KMS-11 (cell line): ENCODE results near the gene METTL15.
"Not testable (repeated sequence)": the region's sequence is repeated elsewhere in the genome, so short reads cannot be mapped to it uniquely, and the experiment has no call there.

Source experiments
- H2AFZ ChIP-seq: fragments of 200-600 bp; sonication (generic); 2 replicates; pipeline ENCODE4 v1.6.1; 2016; ENCODE audit warnings: antibody characterized with exemption, mixed run types, low read depth
- H3K27ac ChIP-seq: fragments of 200-600 bp; sonication (generic); 2 replicates; pipeline ENCODE4 v1.6.1; 2016; ENCODE audit warnings: mild to moderate bottlenecking, mixed run types
- H3K27me3 ChIP-seq: fragments of 200-600 bp; sonication (generic); 2 replicates; pipeline ENCODE4 v1.6.1; 2017; ENCODE audit warnings: mild to moderate bottlenecking, low read depth, mixed run types, moderate library complexity; ENCODE audit not compliant: insufficient read depth
- H3K36me3 ChIP-seq: fragments of 200-600 bp; sonication (generic); 2 replicates; pipeline ENCODE4 v1.6.1; 2017; ENCODE audit warnings: mild to moderate bottlenecking, mixed run types; ENCODE audit not compliant: insufficient read depth
- H3K4me1 ChIP-seq: fragments of 200-600 bp; sonication (generic); 2 replicates; pipeline ENCODE4 v1.6.1; 2016; ENCODE audit warnings: mild to moderate bottlenecking, low read depth, mixed run types; ENCODE audit not compliant: poor library complexity, severe bottlenecking
- H3K4me2 ChIP-seq: fragments of 200-600 bp; sonication (generic); 2 replicates; pipeline ENCODE4 v1.7.0; 2016; ENCODE audit warnings: mild to moderate bottlenecking, mixed run types
- H3K4me3 ChIP-seq: fragments of 200-600 bp; sonication (generic); IDR thresholded peaks from 2 replicates; pipeline ENCODE4 v1.6.1; 2017; ENCODE audit warnings: low read depth, low read length, mixed read lengths; ENCODE audit not compliant: insufficient read depth
- H3K79me2 ChIP-seq: fragments of 200-600 bp; sonication (generic); 2 replicates; pipeline ENCODE4 v1.6.1; 2016; ENCODE audit warnings: low read depth, mixed run types; ENCODE audit not compliant: insufficient read depth
- H3K9ac ChIP-seq: fragments of 200-600 bp; sonication (generic); 2 replicates; pipeline ENCODE4 v1.6.1; 2016; ENCODE audit warnings: mild to moderate bottlenecking, mixed run types
- H4K20me1 ChIP-seq: fragments of 200-600 bp; sonication (generic); 2 replicates; pipeline ENCODE4 v1.6.1; 2016; ENCODE audit warnings: mild to moderate bottlenecking, mixed run types; ENCODE audit not compliant: insufficient read depth
- TF ChIP-seq, protein P1 (sequence below): fragments of 200-600 bp; sonication (generic); conservative IDR thresholded peaks from 2 replicates; pipeline ENCODE4 v1.6.1; 2017; ENCODE audit warnings: low read depth, mild to moderate bottlenecking, antibody characterized with exemption, low read length, moderate library complexity, mixed read lengths

The METTL15 gene

DNA sequence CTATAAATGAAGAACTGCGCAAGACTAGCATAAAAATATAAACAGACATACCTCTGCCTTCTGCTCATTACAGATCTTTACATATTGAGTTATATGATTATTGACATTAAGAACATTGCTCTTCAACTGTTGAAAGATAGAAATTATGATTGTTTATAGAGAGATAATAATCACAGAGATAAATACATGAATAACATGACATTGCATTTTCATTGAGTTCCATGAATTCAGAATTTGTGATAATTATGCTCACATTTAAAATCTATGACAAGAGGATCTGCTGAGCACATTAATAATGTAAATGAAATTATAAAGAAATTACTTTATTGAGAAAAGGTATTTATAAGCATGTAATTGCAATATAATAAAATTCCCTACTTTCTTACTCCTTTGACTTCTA lies 25.1 kb upstream of the METTL15 start:
- no peaks in the 10 kb centered on the region for H4K20me1 ChIP-seq
- H3K9ac ChIP-seq: no peak overlapping the region
- peaks cover 3% of the 10 kb centered on the region; the same call in 1 of the 2 replicates for H3K36me3 ChIP-seq
- H3K27ac ChIP-seq: no peak overlapping the region
- TF ChIP-seq, protein P1, sequence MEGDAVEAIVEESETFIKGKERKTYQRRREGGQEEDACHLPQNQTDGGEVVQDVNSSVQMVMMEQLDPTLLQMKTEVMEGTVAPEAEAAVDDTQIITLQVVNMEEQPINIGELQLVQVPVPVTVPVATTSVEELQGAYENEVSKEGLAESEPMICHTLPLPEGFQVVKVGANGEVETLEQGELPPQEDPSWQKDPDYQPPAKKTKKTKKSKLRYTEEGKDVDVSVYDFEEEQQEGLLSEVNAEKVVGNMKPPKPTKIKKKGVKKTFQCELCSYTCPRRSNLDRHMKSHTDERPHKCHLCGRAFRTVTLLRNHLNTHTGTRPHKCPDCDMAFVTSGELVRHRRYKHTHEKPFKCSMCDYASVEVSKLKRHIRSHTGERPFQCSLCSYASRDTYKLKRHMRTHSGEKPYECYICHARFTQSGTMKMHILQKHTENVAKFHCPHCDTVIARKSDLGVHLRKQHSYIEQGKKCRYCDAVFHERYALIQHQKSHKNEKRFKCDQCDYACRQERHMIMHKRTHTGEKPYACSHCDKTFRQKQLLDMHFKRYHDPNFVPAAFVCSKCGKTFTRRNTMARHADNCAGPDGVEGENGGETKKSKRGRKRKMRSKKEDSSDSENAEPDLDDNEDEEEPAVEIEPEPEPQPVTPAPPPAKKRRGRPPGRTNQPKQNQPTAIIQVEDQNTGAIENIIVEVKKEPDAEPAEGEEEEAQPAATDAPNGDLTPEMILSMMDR: no peak
- no peaks in the 10 kb centered on the region for H3K27me3 ChIP-seq
- H2AFZ ChIP-seq: no peak overlapping the region
- no peak overlapping the region for H3K4me3 ChIP-seq
- no peaks in the 10 kb centered on the region for H3K4me1 ChIP-seq
- H3K79me2 ChIP-seq: no peaks in the 10 kb centered on the region
- H3K4me2 ChIP-seq: no peak overlapping the region

DNA sequence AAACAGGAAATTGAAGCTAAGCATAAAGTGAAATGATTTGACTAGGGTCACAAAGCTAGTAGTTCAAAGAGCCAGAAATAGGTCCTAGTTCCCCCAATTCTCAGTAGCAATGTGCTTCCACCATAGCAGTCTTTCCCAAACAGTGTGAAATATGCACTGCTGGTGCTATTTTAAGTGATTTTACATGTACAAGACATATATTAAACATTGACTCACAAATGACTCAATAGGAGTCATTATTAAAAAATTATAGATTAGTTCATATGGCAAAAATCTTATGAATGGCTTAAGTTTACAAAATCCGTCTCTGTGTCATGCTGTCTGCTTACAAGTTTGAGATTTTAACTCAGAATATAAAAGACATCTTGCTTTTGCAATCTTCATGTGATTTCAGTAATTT lies 21.6 kb upstream of the METTL15 start:
- Histone ChIP-seq H3K4me1 (no peaks in the 10 kb centered on the region), H2AFZ (no peak overlapping the region), H3K4me2 (no peak overlapping the region), H3K9ac (no peak overlapping the region), H3K79me2 (no peaks in the 10 kb centered on the region), H3K27me3 (no peaks in the 10 kb centered on the region), H3K4me3 (no peak overlapping the region), H3K27ac (no peak overlapping the region), H4K20me1 (no peaks in the 10 kb centered on the region), H3K36me3 (no peaks in the 10 kb centered on the region)
- TF ChIP-seq, protein P1: no peak

DNA sequence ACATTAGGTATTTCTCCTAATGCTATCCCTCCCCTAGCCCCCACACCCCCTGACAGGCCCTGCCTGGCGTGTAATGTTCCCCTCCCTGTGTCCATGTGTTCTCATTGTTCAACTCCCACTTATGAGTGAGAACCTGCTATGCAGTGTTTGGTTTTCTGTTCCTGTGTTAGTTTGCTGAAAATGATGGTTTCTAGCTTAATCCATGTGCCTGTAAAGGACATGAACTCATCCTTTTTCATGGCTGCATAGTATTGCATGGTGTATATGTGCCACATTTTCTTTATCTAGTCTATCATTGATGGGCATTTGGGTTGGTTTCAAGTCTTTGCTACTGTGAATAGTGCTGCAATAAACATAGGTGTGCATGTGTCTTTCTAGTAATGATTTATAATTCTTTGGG lies 21.0 kb upstream of the METTL15 start:
- not testable (repeated sequence) for H2AFZ ChIP-seq, H3K4me1 ChIP-seq, H3K4me2 ChIP-seq, H3K27me3 ChIP-seq, H3K9ac ChIP-seq, H3K4me3 ChIP-seq, H4K20me1 ChIP-seq, H3K36me3 ChIP-seq, H3K27ac ChIP-seq, H3K79me2 ChIP-seq

DNA sequence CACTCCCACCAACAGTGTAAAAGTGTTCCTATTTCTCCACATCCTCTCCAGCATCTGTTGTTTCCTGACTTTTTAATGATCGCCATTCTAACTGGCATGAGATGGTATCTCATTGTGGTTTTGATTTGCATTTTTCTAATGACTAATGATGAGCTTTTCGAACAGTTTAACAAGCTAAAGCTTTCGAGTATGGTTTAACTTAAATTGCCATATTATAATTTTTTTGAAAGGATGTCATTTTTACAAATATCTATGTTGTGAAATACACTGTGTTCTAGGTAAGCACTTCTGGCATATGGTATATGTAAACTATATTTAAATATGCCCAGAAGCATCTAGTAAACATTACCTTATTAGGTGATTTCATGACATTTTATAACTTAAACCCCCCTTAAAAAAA lies 20.5 kb upstream of the METTL15 start:
- H3K27me3 ChIP-seq, H3K36me3 ChIP-seq, H3K4me1 ChIP-seq, H4K20me1 ChIP-seq, H3K4me2 ChIP-seq, H2AFZ ChIP-seq, H3K79me2 ChIP-seq, H3K27ac ChIP-seq, H3K9ac ChIP-seq, H3K4me3 ChIP-seq: not testable (repeated sequence)

DNA sequence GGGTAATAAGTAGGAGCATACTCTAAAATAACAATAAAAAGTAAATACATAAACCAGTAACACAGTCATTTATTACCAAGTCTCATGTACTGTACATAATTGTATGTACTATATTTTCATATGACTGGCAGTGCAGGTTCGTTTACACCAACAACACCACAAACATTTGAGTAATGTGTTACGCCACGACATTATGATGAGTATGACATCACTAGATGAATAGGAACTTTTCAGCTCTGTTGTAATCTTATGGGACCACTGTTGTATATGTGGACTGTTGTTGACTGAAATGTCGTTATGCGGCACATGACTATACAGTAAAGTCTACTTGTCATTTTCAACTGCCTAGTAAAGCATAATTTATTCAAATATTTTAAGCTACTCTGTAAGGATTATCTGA lies 18.8 kb upstream of the METTL15 start:
- Histone ChIP-seq H3K27ac (no peak overlapping the region), H3K4me2 (no peak overlapping the region), H3K27me3 (no peaks in the 10 kb centered on the region), H2AFZ (no peak overlapping the region), H4K20me1 (no peaks in the 10 kb centered on the region), H3K36me3 (no peaks in the 10 kb centered on the region), H3K4me1 (no peaks in the 10 kb centered on the region), H3K9ac (no peak overlapping the region), H3K4me3 (no peak overlapping the region), H3K79me2 (no peaks in the 10 kb centered on the region)
- TF ChIP-seq, protein P1: no peak
